Measurements from ENCODE around the gene ENDOV. TPM values are rescaled to one million over a fixed set of nuclear protein-coding genes. Genes with fewer than 3 reads are reported as not detected.

ENDOV gene
- polyA plus RNA-seq, 5 donors: 32.7 to 46.6 (median 41.9) TPM

DNA sequence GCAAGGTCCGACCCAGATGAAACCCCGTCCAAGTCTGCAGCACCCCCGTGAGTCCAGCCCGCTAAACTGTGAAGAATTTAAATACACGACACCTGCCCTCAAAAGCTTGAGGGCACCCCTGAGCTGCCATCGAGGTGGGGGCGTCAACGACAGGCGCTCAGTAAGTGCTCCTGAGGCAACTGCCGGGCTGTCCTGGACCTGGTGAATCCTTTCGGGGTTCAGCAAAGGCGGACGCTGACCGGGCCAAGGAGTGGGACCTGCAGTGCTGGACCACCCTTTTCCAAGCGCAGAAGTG lies 512 bp upstream of the ENDOV start:
- no peak for DNase-seq

DNA sequence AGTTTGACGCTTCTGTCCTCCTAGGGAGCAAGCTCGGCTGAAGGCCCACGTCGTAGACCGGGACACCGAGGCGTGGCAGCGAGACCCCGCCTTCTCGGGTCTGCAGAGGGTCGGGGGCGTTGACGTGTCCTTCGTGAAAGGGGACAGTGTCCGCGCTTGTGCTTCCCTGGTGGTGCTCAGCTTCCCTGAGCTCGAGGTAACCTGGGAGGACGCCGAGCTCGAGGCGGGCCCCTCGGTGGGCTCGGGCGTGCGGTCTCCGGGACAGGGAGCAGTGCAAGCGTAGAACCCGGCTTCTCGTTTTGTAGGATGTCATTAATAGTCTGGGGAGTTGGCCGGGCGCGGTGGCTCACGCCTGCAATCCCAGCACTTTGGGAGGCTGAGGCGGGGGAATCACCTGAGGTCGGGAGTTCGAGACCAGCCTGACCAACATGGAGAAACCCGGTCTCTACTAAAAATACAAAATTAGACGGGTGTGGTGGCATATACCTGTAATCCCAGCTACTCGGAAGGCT lies 715 bp downstream of the ENDOV start:
- no peak for DNase-seq

GRCh38 chr17:80416260-80416939 lies 1.4 kb downstream of the ENDOV start:
- DNase-seq: no peak

DNA sequence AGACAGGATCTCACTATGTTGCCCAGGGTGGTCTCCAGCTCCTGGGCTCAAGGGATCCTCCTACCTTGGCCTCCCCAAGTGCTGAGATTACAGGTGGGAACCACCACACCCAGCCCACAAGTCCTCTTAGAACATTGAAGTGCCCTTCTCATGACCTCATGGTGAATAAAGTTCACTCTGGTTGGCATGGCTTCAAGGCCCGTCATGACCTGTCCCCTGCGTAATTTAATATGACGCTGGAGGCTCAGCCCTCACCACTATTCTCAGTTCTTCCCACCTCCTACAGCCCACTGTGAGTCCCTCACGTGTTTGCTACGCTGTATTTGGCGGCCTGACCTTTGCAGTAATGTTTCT lies 1.9 kb downstream of the ENDOV start:
- DNase-seq: no peak

- no peak for DNase-seq
Observed at GRCh38 chr17:80418589-80418988, 3.6 kb downstream of the ENDOV start.

GRCh38 chr17:80419255-80419654 lies 4.3 kb downstream of the ENDOV start:
- DNase-seq: no peak

DNA sequence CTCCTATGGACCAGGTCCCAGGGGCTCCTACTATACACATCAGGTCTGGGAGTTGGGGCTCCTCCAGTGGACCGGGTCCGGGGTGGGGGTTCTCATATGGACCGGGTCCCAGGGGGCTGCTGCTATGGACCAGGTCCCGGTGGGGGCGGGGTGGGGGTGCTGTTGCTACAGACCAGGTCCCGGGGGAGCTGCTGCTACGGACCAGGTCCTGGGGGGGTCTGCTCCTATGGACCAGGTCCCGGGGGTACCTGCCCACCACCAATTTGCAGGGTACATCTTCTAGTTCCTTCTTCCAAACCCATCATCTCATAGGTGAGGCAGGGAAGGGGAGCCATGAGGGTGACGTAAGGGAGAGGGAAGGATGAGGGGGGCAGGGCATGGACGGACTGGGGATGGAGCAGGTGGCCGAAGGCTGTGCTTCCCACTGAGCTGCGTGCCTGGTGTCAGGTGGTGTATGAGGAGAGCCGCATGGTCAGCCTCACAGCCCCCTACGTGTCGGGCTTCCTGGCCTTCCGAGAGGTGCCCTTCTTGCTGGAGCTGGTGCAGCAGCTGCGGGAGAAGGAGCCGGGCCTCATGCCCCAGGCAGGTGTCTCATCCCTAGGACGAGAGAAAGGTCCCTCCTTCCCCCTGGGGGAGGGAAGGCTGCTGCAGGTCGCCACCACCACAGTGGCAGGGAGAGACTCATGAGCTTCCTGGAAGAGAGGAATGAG lies 6.6 kb downstream of the ENDOV start:
- no peak for DNase-seq

GRCh38 chr17:80422276-80422675 lies 7.3 kb downstream of the ENDOV start:
- DNase-seq: no peak

- DNase-seq: no peak
Observed at GRCh38 chr17:80422981-80423380, 8.0 kb downstream of the ENDOV start.

- DNase-seq: no peak
Observed at GRCh38 chr17:80423536-80424225, 8.7 kb downstream of the ENDOV start.

DNA sequence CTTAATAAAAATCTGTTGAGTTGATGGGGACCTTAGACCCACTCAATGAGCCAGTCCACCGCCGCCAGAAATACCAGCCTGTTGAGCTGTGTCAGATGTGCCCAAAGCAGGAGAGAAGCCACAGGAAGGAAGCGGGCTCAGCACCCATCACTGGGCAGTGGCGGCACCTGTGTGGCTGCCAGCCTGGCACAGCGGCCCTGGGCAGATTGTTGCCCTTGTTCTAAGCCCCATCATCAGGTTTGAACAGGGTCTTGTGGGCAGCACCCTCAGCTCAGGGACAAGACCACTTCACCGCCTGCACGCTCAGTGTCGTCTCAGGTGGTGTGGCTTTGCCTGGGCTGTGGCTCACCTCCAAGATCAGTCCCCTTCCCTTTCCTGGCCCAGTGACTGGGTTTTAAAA lies 9.3 kb downstream of the ENDOV start:
- no peak for DNase-seq

DNA sequence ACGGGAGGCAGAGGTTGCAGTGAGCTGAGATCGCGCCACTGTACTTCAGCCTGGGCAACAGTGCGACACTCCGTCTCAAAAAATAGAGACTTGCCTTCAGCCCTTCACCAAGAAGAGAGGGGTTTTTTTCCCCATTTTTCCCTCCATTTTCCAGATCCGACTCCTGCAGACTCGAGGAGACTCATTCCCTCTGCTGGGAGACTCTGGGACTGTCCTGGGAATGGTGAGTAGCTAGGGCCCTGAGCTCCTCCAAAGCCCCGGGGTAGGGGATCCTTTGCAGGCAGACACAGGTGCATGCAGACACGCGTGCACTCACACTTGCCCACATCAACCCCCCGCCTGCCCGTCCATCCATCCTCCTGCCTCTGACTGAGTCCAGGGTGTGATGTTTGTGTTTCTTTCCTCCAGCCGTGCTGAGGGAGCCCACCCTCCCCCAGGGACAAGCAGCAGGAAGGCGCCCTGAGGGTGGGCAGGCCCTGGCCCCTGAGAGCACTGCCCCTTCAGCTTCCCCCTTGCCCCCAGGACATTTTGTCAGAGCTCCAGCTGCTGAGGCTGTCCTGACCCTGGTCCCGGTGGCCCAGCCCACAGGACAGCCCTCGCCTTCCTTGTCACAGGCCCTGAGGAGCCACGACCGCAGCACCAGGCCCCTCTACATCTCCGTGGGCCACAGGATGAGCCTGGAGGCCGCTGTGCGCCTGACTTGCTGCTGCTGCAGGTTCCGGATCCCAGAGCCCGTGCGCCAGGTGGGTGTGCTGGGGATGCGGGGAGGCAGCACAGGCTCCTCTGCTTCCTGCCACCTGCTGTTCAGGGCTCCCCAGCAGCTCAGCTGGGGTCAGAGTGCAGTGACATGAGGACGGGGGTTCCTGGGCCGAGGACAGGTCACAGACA lies 10.2 kb downstream of the ENDOV start:
- no peak for DNase-seq

- no peak for DNase-seq
Observed at GRCh38 chr17:80425835-80426426, 11.0 kb downstream of the ENDOV start.

DNA sequence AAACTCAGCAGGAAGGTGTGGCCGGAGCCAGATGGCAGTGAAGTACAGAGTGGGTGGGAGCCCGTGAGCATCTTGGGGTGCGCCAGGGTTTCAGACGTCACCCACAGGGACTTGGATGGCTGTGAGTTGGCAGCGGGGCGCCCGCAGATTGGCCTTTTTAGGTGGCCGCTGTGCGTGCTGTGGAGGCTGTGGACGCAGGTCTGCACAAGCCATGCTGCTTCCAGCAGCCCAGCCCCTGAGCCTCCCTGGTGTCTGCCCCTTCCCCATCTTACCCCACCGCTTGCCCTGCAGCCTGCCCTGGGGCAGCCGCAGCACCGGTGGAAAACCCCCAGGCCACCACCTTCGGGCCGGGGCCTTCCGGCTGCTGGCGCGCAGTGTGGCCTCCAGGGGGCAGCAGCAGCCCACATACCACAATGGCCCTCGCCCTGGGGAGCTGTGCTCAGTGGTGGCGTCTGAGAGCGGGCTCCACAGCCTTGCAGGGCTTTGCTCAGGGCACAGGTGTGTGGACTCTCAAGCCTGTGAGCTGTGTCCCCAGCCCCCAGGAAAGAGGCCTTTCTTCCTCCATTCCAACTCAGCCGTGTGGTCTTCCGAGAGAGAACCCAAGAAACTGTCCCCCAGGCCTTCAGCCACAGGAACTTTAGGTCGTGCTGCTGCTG lies 11.8 kb downstream of the ENDOV start:
- peak; percentile 42 to 55 for DNase-seq

GRCh38 chr17:80427366-80428282 lies 12.7 kb downstream of the ENDOV start:
- DNase-seq: no peak

DNA sequence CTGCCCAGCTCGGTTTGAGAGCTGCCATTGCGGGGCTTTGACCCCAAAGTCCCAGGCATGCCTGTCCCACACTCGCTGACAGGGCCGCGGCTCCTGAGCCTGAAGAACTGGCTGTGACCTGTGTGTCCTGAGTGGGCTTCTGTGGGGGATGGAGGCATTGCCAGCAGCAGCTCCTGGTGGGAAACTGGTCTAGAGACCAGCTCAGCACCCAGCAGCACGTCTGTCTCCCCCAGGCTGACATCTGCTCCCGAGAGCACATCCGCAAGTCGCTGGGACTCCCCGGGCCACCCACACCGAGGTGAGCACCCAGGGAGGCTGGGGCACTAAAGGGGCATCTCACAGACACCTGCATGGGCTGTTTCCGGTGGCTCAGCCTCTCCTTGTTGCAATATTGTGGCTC lies 13.4 kb downstream of the ENDOV start:
- DNase-seq: no peak

GRCh38 chr17:80428796-80429195 lies 13.8 kb downstream of the ENDOV start:
- DNase-seq: no peak

- no peak for DNase-seq
Observed at GRCh38 chr17:80429356-80430275, 14.6 kb downstream of the ENDOV start.

All from right lung (tissue), 5 donors.